ENCODE data around the gene MGAT3.
"Not testable (repeated sequence)": the region's sequence is repeated elsewhere in the genome, so short reads cannot be mapped to it uniquely, and the experiment has no call there.

MGAT3 gene

DNA sequence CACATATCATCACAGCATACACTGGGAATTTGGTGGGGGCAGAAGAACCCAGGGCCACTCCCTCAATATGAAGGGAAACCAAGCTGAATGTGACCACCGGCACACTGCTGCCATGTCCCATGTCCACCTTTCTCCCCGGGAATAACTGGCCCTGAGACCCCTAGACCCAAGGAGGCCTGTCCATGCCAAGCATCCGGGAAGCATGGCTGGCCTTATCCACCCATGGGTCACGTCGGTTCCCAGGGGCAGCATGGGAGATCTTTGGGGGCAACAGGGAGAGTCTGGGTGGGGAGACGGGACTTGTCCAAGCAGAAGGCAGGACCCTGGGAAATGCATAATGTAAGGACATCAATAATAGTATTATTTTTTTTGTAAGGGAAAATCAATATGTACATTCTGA lies 34.9 kb downstream of the MGAT3 start:
- no peak for DNase-seq

DNA sequence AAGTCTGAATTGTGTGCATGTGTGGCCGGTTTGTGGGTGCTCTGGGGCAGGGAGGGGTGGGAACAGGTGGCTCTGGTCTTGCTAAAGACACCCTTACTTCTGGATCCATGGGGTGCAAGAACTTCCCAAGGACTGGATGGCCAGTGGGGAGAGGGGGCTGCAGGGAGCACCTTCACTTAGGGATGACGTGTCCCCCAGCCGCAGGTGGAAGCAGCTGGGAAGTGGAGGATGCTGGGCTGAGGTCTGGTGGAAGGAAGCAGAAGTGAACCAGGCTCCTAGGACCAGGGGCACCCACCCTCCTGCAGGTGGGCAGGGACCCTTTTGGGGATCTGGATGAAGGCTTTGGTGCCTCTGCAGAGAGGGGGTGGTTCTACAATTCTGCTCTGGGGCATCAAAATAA lies 35.4 kb downstream of the MGAT3 start:
- no peak for DNase-seq

DNA sequence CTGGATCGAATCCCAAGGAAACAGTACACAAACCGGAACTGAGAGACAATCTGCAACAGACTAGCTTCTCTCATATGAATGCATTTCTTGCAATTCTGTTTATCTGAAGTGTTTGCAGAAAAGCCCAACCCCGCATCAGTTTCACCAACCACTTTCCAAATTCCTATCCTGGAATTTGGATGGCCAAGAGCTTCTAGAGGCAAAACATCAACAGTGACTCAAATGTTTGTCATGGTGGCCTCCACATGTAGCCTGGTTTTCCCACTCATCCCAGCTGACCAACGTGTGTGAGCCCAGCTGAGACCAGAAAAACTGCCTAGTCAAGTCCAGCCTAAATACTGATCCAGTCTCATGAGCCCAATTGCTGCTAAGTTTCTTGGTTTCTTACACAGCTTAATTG lies 36.9 kb downstream of the MGAT3 start:
- DNase-seq = no peak

DNA sequence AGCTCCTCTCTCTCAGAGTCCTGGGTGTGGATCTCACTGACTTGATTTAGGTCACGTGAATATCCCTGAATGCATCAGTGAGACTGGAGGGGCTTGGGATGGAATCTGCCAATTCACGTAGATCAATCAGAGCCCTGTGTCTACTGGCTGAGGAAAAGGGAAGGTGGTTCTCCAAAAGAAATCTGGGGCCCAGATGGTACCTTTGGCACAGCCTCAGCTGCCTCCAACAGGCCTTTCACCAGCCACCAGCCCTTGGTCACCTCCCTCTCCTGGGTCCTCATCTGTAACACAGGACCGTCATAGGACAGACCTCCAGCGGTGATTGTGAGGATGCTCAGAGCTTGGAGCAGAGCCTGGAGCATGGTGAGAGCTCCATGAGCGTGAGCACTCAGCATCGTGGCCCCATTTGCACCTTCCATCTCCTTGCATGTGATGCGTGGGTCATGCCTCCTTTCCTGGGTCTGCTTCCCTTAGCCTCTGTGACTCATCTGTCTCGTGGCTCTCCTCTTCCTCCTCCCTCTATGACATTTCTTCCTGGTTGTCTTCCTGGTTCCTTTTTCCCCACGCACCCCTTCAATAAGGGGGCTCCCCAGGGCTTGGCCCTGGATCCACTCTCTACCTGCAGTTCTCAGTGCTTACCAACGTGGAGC lies 37.8 kb downstream of the MGAT3 start:
- no peak for DNase-seq

DNA sequence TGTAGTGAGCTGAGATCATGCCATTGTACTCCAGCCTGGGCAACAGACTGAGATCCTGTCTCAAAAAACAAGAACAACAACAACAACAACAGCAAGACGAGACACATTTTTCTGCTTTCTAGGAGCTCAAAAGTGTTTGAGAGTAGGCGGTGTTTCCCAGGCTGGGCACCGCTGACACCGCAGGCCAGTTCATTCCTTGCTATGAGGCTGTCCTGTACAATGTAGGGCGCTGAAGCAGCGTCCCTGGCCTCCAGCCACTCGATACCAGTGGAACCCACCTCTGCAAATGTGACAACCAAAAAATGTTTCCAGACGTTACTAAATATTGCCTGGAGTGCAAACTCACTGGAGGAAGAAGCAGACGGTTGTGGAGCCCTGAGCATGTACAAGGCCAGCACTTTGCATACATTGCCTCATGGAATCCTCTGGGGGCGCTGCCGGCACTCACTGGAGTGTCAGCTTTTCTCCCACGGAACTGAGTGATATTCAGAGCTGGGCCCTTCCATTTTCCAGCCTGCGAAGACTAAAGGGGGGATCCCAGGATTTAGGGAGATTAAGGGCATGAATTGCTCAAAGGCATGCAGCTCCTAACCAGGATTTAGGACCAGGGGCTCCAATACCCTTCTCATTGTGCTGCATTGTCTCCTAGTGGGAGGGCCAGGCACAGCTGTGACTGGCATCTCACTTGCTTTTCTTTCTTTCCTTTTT lies 39.5 kb downstream of the MGAT3 start:
- peak; percentile 63 for DNase-seq

DNA sequence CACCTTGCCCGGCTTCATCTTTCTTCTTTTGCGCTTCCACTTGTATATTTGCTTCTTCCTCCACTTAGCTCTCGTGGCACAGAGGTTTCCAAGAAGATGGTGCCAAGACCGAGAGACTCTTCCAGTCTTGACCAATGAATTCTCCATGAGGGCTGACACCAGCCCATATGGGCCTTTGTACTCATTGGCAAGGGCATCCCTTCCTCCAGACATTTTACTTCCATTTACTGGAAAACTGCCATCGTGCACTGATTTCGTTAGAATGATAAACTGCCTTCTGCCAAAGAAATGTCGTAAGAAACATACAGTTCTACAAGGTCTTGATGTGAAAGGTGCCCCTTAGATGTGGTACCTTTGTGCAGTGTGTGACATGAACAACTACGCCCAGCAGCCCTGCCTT lies 40.6 kb downstream of the MGAT3 start:
- DNase-seq = no peak

DNA sequence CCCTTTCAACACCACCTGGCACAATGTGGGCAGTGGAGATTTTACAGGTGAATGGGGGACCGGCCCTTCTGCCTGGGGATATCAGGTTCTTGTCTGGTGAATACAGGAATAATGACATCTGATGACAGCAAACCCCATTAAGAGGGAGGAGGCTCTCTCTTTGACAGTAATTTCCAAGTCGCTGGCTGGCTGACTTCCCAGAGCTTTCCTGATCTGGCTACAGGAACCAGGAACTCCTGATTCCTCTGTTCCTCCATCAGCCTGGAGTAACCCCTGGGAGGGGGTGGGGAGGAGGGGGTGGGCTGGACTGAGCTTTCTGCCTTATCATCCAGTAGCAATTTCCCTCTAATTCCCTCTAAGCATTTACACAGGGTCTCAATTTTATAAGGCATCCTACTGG lies 41.6 kb downstream of the MGAT3 start:
- no peak for DNase-seq

DNA sequence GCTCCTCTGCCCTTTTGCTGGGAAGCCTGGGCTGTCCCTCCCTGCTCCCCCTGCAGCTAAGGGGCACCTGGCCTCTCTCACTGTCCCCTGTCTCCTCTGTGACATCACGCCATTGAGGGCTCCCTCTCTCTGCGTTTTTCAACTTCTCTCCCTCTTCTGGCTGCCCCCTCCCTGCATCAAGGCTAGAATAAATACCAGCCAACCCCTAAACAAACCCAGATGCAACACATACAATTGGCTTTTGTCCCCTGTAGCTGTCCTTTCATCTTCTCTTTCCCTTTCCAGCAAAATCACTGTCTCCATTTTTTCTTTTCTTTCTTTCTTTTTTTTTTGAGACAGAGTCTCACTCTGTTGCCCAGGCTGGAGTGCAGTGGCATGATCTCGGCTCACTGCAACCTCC lies 42.0 kb downstream of the MGAT3 start:
- DNase-seq = no peak

DNA sequence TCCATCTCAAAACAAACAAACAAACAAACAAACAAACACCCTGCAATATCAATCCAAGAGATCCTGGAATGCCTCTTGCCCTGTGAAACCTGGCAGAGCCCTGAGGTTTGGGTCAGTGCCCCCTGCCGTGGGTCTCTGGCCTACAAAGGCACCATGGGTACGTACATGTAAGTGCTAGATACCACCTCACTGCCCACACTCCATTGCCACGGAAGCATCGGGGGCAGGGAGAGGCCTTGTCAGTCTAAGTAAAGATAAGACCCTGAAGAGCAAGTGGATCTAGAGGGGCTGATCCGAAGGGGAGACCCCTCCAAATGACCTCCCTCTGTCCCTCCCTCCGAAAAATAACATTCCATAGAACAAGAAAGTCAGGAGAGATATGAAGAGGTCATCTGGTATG lies 43.3 kb downstream of the MGAT3 start:
- DNase-seq = no peak

DNA sequence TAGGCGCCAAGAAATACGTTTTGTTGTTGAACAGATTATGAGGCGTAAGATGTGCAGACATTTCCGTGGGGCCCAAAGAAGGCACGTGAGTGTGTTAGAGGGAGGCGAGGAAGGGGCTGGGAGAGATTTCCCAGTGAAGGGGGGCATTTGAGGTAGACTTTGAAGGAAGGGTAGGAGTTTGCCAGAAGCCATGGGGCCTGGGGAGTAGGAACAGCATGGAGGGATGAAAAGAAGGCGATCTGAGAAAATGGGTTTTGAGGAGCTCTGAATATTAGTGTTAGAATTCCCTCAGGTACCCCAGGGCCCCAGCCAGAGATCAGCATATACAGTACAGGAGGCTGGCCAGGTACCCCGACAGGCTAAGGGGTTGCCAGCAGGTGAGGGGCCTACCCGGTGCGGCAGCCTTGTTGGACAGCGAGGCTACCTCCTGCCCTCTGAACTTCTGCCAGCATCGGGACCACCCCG lies 44.9 kb downstream of the MGAT3 start:
- no peak for DNase-seq

DNA sequence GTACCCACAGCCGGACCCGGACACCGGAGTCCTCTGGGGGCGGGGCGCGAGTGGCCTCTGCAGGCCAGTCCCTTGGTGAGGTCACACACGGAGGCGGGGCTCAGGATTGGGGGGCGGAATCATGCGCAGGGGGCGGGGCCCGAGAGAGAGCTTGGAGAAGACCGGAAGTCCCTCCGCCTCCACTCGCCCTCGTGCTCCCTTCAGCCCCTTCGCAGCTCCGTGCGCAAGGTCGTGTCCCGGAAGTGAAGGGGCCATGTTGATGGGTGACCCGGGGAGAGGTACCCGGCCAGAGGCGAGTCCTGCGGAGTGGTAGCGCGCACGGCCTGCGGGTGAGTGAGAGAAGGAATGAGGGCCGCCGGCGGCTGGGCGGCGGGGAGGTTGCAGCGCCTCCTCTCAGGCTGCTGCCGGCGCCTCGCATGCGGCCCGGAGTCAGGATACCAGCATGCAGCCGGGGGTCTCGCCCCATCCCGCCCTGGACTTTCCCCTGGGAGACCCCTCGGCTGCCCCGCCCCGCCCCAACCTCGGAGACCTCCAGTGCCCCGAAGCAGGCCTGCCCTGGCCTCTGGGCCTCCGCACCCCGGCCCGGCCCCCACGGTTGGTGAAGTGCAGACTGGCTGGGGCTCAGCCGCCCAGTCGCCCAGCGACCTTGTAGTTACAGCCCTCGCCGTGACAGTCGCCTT lies 45.4 kb downstream of the MGAT3 start, which contains the start of gene MIEF1:
TSS of gene MIEF1 (plus strand) at position 182 of the 680 bp plus-strand sequence. CDS start 9,005 bp downstream, outside the sequence.
- DNase-seq = peak; percentile 93

DNA sequence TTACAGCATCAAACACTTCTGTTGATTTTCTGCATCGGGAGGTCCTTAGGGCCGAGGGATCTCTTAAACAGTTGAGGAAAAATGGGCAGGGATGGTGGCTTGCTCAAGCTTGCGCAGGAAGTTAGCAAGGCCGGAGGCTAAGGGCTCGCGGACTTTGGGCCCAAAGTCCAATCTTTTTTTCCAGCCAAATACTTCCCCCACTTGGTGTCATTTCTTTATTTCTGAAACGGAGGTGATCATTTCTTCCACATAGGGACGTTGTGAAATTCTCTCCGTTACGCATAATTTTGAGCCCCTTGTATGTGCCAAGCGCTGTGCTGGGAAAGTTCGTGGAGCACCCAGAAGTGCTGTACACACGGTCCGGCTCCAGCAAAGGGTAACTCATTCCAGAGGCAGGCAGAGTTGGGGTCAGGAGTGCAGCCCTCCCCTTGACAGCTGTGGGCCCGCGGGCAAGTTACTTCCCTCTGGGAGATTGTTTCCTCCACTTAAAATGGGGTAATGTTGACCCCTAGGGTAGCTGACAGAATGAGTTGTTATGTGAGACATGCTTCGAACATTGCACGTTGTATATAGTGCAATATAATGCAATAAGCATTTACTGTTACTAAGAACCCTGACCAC lies 46.1 kb downstream of the MGAT3 start:
- DNase-seq = no peak

DNA sequence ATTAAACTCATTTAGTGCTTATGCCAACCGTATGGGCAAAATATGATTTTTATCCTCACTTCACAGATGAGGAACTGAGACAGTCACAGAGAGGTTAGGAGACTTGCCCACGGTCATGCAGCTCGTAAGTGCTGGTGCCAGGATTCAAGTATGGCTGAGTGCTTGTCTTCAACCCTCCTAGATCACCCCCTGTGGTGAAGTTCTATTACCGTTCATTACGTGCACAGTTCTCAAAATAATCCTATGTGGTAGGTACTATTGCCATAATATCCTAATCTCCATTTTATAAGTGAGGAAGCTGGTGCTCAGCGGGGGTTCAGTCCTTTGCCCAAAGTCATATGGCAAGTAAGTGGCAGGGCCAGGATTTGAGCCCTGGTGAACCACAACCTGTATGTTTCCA lies 46.8 kb downstream of the MGAT3 start:
- DNase-seq = no peak

DNA sequence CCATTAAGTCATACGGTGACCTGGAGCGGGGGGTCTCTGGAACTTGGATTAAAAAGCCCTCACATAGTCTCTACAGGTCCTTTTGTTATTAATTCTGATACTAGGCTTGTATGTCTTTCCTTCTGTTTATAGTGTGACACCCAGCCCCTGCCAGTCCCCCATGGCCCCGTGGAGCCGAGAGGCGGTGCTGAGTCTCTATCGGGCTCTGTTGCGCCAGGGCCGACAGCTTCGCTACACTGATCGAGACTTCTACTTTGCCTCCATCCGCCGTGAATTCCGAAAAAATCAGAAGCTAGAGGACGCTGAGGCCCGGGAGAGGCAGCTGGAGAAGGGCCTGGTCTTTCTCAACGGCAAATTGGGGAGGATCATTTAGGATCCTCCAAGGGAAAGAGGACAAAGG lies 47.3 kb downstream of the MGAT3 start:
- DNase-seq = no peak

DNA sequence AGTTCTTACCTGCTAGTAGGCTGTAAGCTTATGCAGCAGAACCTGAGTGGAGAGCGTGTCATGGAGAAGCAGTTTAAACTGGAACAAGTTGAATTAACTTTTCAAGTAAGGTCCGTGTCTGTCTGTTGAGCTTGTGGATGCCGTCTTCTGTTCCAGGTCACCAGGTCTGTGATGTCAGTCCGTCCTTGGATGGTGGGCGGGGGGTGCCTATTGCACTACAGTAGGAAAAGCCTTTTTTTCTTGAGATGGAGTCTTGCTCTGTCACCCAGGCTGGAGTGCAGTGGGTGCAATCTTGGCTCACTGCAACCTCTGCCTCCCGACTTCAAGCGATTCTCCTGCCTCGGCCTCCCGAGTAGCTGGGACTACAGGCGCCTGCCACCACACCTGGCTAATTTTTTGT lies 50.2 kb downstream of the MGAT3 start:
- DNase-seq = not testable (repeated sequence)

DNA sequence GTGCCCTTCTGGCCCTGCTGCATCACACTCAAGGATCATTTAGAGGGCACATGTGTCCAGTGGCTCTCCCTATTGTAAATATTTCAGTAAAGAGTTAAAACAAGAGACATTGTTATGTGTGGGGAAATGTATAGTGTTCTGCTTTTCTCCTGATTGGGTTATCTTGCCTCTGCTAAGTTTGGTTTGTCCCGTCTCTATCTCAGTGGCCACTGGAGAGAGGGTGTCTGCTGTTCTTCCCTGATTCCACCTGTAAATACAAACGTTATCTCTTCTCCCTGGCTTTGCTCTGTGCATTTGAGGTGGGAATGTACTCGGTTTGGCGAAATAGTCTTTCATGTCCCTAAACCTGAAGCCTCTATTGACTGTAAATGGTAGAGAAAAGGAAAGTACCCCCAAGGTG lies 51.6 kb downstream of the MGAT3 start:
- no peak for DNase-seq

DNA sequence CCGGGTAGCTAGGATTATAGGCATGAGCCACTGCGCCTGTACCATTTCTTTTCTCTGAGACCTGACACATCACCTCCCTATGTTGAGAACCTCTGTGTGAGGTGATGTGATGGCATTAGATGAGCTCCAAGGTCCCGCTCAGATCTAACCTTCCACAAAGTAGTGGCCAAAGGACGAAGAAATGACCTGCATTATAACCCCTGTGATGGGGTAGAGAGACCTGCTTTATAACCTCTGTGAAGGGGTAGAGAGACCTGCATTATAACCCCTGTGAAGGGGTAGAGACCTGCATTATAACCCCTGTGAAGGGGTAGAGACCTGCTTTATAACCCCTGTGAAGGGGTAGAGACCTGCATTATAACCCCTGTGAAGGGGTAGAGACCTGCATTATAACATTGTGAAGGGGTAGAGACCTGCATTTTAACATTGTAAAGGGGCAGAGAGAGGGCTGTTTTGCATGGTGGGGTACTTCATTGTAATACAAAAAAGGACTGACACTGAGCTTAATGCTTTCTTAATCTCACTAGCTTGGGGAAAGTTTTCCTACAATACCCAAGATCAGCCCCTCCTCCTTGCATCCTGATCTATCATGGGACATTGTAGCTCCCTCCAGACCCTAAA lies 53.8 kb downstream of the MGAT3 start:
- DNase-seq = no peak

DNA sequence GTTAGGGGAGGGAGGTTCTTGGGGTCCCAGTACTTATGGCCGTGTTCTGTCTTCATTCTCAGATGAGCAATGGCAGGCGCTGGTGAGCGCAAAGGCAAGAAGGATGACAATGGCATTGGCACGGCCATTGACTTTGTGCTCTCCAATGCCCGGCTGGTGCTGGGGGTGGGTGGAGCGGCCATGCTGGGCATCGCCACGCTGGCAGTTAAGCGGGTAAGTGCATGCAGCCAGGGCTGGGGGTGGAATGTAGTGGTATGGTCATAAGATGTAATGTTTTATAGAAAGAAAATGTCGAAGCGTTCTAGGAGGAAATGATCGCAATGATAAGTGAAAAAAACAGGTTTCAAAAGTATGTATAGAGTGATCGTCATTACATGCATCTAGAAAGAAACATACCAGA lies 54.4 kb downstream of the MGAT3 start:
- no peak for DNase-seq

DNA sequence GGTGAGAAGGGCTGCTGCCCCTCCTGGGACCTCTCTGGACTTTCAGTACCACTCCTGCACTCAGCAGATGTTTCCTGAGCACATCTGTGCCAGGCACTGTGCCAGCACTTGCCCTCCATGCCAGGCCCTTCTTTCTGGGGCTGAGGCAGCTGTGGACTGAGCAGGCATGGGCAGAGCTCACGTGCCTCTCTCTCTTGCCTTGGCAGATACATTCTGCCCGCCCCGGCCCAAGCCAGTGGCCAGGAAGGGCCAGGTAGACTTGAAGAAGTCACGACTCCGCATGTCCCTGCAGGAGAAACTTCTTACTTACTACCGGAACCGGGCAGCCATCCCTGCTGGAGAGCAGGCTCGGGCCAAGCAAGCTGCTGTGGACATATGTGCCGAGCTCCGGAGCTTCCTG lies 55.2 kb downstream of the MGAT3 start:
- DNase-seq = no peak

DNA sequence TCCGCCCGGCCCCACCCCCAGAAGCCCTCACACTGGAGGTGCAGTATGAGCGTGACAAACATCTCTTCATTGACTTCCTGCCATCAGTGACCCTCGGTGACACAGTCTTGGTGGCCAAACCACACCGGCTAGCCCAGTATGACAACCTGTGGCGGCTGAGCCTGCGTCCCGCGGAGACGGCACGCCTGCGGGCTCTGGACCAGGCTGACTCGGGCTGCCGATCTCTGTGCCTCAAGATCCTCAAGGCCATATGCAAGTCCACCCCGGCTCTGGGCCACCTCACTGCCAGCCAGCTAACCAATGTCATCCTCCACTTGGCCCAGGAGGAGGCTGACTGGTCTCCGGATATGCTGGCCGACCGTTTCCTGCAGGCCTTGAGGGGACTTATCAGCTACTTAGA lies 57.0 kb downstream of the MGAT3 start:
- no peak for DNase-seq

DNA sequence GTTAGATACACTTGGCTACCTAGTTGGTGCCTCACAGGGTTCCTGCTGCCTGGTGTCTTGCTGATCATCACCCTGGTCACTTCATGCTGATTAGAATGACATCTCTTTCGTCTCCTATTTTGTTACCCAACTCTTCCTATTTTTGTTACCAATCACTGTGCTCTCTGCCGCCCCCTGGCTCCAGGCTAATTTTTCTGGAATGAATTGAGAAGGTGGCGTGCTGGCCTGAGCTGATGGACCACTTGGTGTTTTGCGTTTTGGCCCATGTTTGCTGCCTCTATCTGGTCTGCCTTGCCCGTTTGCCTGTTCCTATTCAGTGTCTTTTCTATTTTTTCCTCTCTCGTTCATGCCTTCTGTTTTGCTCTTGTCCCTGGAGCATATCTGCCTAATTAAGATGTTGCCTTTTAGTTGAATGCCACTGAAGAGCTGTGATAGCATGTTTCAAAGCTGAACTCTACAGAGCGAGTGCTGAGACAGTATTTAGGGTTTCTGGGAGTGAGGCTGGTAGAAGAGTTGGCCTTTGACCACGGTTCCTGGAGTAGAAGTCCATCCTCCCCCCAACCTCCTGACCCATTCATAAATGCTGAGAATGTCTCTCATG lies 57.7 kb downstream of the MGAT3 start:
- peak; percentile 27 for DNase-seq

DNA sequence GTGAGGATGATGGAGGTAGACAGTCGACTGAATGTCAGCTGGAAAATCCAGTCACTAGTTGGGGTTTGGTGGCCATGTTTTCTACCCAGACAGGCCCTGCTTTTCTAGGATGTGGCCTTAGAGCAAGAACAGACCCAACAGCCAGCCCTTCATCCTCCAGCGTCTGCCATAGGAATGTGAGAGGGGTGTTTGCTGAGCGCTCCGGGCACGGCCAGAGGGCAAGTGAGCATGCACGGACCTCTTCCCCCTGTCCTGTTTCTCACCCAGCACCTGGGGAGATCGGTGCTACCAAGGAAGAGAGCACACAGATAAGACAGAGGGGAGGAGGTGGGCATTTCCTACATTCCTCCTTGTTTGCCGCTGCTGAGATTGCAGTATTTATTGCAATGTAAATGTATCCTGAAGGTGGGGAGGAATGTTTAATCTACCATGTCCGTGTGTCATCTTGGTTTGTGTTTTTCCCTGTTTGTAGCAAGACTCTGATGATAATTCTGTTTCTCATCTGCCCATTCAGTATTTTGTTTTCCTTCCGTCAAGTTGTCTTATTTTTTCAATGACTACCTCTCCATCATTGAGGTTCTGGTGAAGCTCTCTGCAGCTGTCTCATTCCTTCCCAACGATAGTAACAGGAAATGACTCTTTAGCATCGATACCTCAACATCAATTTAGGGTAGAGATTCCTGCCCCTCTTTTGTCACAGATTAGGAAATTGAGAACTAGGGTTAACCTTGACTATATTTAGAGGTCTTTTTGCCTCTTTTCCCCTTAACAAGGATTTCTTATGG lies 58.6 kb downstream of the MGAT3 start:
- DNase-seq = no peak
